HEK293 (cell line): ENCODE measurements around the gene TRIM28.

Experiments
- FEZF1 ChIP-seq: fragments of 450-650 bp; formaldehyde crosslinking; IDR thresholded peaks from 2 replicates; pipeline ENCODE4 v1.5.1; 2016; ENCODE audit warnings: missing biosample characterization, missing genetic modification characterization
- GFI1B ChIP-seq: fragments of 450-650 bp; formaldehyde crosslinking; IDR thresholded peaks from 2 replicates; pipeline ENCODE4 v1.5.1; 2016; ENCODE audit warnings: missing biosample characterization, missing genetic modification characterization
- KLF1 ChIP-seq: fragments of 450-650 bp; formaldehyde crosslinking; IDR thresholded peaks from 2 replicates; pipeline ENCODE4 v1.5.1; 2016; ENCODE audit warnings: missing biosample characterization, missing genetic modification characterization
- KLF10 ChIP-seq: fragments of 450-650 bp; IDR thresholded peaks from 2 replicates; pipeline ENCODE4 v1.5.1; 2018; ENCODE audit warnings: missing biosample characterization, mild to moderate bottlenecking, missing genetic modification characterization
- KLF16 ChIP-seq: fragments of 450-650 bp; formaldehyde crosslinking; IDR thresholded peaks from 2 replicates; pipeline ENCODE4 v1.5.1; 2017; ENCODE audit warnings: missing biosample characterization, missing genetic modification characterization
- OSR2 ChIP-seq: fragments of 450-650 bp; formaldehyde crosslinking; IDR thresholded peaks from 2 replicates; pipeline ENCODE4 v1.5.1; 2016; ENCODE audit warnings: missing biosample characterization, missing genetic modification characterization
- SP7 ChIP-seq: fragments of 450-650 bp; formaldehyde crosslinking; IDR thresholded peaks from 2 replicates; pipeline ENCODE4 v1.5.1; 2016; ENCODE audit warnings: missing biosample characterization, missing genetic modification characterization
- TRIM28 ChIP-seq: IDR thresholded peaks from 2 replicates; pipeline ENCODE4 v1.6.1; 2011; ENCODE audit warnings: low read length, control low read depth, borderline replicate concordance
- ZBTB20 ChIP-seq: fragments of 450-650 bp; formaldehyde crosslinking; IDR thresholded peaks from 2 replicates; pipeline ENCODE4 v1.5.1; 2016; ENCODE audit warnings: missing biosample characterization, missing genetic modification characterization
- ZEB2 ChIP-seq: fragments of 450-650 bp; formaldehyde crosslinking; IDR thresholded peaks from 2 replicates; pipeline ENCODE4 v1.5.1; 2016; ENCODE audit warnings: missing biosample characterization, missing genetic modification characterization
- ZNF10 ChIP-seq: fragments of 450-650 bp; formaldehyde crosslinking; IDR thresholded peaks from 2 replicates; pipeline ENCODE4 v1.5.1; 2017; ENCODE audit warnings: missing biosample characterization, missing genetic modification characterization
- ZNF148 ChIP-seq: fragments of 450-650 bp; formaldehyde crosslinking; IDR thresholded peaks from 2 replicates; pipeline ENCODE4 v1.5.0; 2017; ENCODE audit warnings: missing biosample characterization, missing genetic modification characterization, borderline replicate concordance
- ZNF23 ChIP-seq: fragments of 450-650 bp; formaldehyde crosslinking; IDR thresholded peaks from 2 replicates; pipeline ENCODE4 v1.5.1; 2016; ENCODE audit warnings: missing biosample characterization, missing genetic modification characterization, borderline replicate concordance
- ZNF324 ChIP-seq: fragments of 450-650 bp; formaldehyde crosslinking; IDR thresholded peaks from 2 replicates; pipeline ENCODE4 v1.5.1; 2016; ENCODE audit warnings: missing biosample characterization, missing genetic modification characterization
- ZNF366 ChIP-seq: fragments of 450-650 bp; formaldehyde crosslinking; conservative IDR thresholded peaks from 2 replicates; pipeline ENCODE4 v1.5.1; 2016; ENCODE audit warnings: missing biosample characterization, missing genetic modification characterization
- ZNF423 ChIP-seq: fragments of 450-650 bp; formaldehyde crosslinking; IDR thresholded peaks from 2 replicates; pipeline ENCODE4 v1.5.1; 2016; ENCODE audit warnings: missing biosample characterization, missing genetic modification characterization
- ZNF555 ChIP-seq: fragments of 450-650 bp; formaldehyde crosslinking; conservative IDR thresholded peaks from 2 replicates; pipeline ENCODE4 v1.5.1; 2017; ENCODE audit warnings: missing biosample characterization, mild to moderate bottlenecking, missing genetic modification characterization, inconsistent platforms
- ZNF558 ChIP-seq: fragments of 450-650 bp; formaldehyde crosslinking; IDR thresholded peaks from 2 replicates; pipeline ENCODE4 v1.5.1; 2016; ENCODE audit warnings: missing biosample characterization, missing genetic modification characterization
- ZNF610 ChIP-seq: fragments of 450-650 bp; formaldehyde crosslinking; IDR thresholded peaks from 2 replicates; pipeline ENCODE4 v1.5.1; 2016; ENCODE audit warnings: missing biosample characterization, missing genetic modification characterization, borderline replicate concordance
- ZNF776 ChIP-seq: fragments of 450-650 bp; formaldehyde crosslinking; IDR thresholded peaks from 2 replicates; pipeline ENCODE4 v1.5.0; 2017; ENCODE audit warnings: missing biosample characterization, missing genetic modification characterization, borderline replicate concordance
- ZSCAN23 ChIP-seq: fragments of 450-650 bp; formaldehyde crosslinking; IDR thresholded peaks from 2 replicates; pipeline ENCODE4 v1.5.1; 2016; ENCODE audit warnings: missing biosample characterization, missing genetic modification characterization
- ZXDB ChIP-seq: fragments of 450-650 bp; formaldehyde crosslinking; IDR thresholded peaks from 2 replicates; pipeline ENCODE4 v1.5.1; 2016; ENCODE audit warnings: missing biosample characterization, missing genetic modification characterization
- TF ChIP-seq, protein P1 (sequence below): fragments of 450-650 bp; formaldehyde crosslinking; IDR thresholded peaks from 2 replicates; pipeline ENCODE4 v1.5.1; 2017; ENCODE audit warnings: missing biosample characterization, missing genetic modification characterization
- TF ChIP-seq, protein P2 (sequence below): fragments of 450-650 bp; formaldehyde crosslinking; IDR thresholded peaks from 2 replicates; pipeline ENCODE4 v1.5.1; 2016; ENCODE audit warnings: missing biosample characterization, missing genetic modification characterization
- TF ChIP-seq, protein P3 (sequence below): fragments of 450-650 bp; formaldehyde crosslinking; conservative IDR thresholded peaks from 2 replicates; pipeline ENCODE4 v1.5.1; 2016; ENCODE audit warnings: low read depth, missing biosample characterization, missing genetic modification characterization
- TF ChIP-seq, protein P4 (sequence below): sonication (generic); formaldehyde crosslinking; IDR thresholded peaks from 2 replicates; pipeline ENCODE4 v1.8.1; 2022; ENCODE audit warnings: mild to moderate bottlenecking, moderate library complexity, missing genetic modification reagents
- TF ChIP-seq, protein P5 (sequence below): fragments of 450-650 bp; IDR thresholded peaks from 2 replicates; pipeline ENCODE4 v1.5.1; 2018; ENCODE audit warnings: missing biosample characterization, missing genetic modification characterization

The TRIM28 gene

DNA sequence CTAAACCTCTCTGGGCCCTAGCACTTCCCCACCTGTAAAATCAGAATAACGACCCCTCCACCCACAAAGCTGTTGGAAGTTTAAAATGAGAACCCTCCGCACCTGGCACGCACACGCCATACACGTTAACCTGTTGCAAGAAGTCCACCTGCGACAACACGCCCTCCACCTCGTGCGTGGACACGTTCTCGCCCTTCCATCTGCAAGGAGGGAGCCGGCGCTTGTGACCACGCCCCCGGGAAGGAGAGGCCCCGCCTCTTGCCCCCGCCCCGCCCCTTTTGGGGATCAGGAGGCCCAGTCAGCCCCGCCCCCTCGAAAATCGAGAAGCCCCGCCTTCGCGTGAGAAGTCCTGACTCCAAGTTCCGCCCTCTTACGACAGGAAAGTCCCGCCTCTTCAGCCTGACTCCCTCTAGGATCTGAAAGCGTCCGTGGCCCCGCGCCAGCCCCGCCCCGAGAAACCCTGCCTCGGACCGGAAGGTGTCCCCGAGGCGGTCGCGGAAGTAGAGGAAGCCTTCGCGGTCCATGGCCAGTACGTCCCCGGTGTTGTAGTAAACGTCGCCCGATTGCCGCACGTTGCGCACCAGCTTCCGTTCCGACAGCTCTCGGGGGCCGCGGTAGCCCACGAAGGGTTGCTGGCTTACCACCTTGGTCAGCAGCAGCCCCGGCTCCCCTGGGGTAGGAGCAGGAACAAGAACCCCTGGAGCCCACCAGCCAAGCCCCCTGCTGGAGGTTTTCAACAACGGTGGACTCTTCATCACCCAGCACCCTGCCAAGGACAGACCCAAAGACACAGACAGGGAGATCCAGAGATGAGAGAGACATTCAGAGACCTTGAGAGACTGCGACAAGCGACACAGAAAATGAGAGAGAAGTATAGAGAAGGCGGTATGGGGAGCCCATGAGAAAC is 44.6 kb upstream of the TRIM28 start (continued):
- TF ChIP-seq ZXDB (tag by site-specific recombination) (peak; percentile 99), ZNF555 (tag by site-specific recombination) (no peak), ZNF366 (tag by site-specific recombination) (no peak), KLF16 (tag by site-specific recombination) (peak; percentile 92), ZNF23 (tag by site-specific recombination) (no peak), OSR2 (tag by site-specific recombination) (no peak), KLF10 (no peak), ZNF10 (tag by site-specific recombination) (no peak), ZSCAN23 (no peak), SP7 (tag by site-specific recombination) (peak; percentile 72), ZBTB20 (tag by site-specific recombination) (peak; percentile 58; the same call in 1 of the 2 replicates), ZNF423 (tag by site-specific recombination) (no peak), ZNF610 (tag by site-specific recombination) (peak; percentile 71), ZNF148 (tag by site-specific recombination) (no peak), ZNF324 (tag by site-specific recombination) (peak; percentile 71; the same call in 1 of the 2 replicates), FEZF1 (tag by site-specific recombination) (no peak), ZNF558 (tag by site-specific recombination) (no peak), ZEB2 (peak; percentile 62; the same call in 1 of the 2 replicates), KLF1 (tag by site-specific recombination) (peak; percentile 8; the same call in 1 of the 2 replicates), GFI1B (tag by site-specific recombination) (no peak), TRIM28 (no peak), ZNF776 (no peak)
- TF ChIP-seq, protein P1, sequence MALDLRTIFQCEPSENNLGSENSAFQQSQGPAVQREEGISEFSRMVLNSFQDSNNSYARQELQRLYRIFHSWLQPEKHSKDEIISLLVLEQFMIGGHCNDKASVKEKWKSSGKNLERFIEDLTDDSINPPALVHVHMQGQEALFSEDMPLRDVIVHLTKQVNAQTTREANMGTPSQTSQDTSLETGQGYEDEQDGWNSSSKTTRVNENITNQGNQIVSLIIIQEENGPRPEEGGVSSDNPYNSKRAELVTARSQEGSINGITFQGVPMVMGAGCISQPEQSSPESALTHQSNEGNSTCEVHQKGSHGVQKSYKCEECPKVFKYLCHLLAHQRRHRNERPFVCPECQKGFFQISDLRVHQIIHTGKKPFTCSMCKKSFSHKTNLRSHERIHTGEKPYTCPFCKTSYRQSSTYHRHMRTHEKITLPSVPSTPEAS (tag by site-specific recombination) = no peak
- TF ChIP-seq, protein P2, sequence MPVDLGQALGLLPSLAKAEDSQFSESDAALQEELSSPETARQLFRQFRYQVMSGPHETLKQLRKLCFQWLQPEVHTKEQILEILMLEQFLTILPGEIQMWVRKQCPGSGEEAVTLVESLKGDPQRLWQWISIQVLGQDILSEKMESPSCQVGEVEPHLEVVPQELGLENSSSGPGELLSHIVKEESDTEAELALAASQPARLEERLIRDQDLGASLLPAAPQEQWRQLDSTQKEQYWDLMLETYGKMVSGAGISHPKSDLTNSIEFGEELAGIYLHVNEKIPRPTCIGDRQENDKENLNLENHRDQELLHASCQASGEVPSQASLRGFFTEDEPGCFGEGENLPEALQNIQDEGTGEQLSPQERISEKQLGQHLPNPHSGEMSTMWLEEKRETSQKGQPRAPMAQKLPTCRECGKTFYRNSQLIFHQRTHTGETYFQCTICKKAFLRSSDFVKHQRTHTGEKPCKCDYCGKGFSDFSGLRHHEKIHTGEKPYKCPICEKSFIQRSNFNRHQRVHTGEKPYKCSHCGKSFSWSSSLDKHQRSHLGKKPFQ = no peak
- TF ChIP-seq, protein P3, sequence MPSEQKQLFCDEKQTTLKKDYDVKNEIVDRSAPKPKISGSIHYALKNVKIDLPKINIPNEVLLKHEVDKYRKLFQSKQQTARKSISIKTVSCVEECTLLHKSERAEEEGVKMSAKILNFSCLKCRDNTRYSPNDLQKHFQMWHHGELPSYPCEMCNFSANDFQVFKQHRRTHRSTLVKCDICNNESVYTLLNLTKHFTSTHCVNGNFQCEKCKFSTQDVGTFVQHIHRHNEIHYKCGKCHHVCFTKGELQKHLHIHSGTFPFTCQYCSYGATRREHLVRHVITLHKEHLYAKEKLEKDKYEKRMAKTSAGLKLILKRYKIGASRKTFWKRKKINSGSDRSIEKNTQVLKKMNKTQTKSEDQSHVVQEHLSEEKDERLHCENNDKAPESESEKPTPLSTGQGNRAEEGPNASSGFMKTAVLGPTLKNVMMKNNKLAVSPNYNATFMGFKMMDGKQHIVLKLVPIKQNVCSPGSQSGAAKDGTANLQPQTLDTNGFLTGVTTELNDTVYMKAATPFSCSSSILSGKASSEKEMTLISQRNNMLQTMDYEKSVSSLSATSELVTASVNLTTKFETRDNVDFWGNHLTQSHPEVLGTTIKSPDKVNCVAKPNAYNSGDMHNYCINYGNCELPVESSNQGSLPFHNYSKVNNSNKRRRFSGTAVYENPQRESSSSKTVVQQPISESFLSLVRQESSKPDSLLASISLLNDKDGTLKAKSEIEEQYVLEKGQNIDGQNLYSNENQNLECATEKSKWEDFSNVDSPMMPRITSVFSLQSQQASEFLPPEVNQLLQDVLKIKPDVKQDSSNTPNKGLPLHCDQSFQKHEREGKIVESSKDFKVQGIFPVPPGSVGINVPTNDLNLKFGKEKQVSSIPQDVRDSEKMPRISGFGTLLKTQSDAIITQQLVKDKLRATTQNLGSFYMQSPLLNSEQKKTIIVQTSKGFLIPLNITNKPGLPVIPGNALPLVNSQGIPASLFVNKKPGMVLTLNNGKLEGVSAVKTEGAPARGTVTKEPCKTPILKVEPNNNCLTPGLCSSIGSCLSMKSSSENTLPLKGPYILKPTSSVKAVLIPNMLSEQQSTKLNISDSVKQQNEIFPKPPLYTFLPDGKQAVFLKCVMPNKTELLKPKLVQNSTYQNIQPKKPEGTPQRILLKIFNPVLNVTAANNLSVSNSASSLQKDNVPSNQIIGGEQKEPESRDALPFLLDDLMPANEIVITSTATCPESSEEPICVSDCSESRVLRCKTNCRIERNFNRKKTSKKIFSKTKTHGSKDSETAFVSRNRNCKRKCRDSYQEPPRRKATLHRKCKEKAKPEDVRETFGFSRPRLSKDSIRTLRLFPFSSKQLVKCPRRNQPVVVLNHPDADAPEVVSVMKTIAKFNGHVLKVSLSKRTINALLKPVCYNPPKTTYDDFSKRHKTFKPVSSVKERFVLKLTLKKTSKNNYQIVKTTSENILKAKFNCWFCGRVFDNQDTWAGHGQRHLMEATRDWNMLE (tag by site-specific recombination) = peak; percentile 93
- TF ChIP-seq, protein P4, sequence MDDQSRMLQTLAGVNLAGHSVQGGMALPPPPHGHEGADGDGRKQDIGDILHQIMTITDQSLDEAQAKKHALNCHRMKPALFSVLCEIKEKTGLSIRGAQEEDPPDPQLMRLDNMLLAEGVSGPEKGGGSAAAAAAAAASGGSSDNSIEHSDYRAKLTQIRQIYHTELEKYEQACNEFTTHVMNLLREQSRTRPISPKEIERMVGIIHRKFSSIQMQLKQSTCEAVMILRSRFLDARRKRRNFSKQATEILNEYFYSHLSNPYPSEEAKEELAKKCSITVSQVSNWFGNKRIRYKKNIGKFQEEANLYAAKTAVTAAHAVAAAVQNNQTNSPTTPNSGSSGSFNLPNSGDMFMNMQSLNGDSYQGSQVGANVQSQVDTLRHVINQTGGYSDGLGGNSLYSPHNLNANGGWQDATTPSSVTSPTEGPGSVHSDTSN (CRISPR knock-in tag) = 0 out of 2 replicates have a peak, but pooled peaks have one; percentile 20
- TF ChIP-seq, protein P5, sequence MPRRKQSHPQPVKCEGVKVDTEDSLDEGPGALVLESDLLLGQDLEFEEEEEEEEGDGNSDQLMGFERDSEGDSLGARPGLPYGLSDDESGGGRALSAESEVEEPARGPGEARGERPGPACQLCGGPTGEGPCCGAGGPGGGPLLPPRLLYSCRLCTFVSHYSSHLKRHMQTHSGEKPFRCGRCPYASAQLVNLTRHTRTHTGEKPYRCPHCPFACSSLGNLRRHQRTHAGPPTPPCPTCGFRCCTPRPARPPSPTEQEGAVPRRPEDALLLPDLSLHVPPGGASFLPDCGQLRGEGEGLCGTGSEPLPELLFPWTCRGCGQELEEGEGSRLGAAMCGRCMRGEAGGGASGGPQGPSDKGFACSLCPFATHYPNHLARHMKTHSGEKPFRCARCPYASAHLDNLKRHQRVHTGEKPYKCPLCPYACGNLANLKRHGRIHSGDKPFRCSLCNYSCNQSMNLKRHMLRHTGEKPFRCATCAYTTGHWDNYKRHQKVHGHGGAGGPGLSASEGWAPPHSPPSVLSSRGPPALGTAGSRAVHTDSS (tag by site-specific recombination) = peak; percentile 45; the same call in 1 of the 2 replicates
